Uterus (tissue), 2 donors: ENCODE data around the gene HEPACAM2.

ENCODE experiments used
- POLR2A ChIP-seq, 2 donors: fragments of 450-650 bp; IDR thresholded peaks; one replicate each; pipeline ENCODE4 v1.6.1; 2016; ENCODE audit warnings: antibody characterized with exemption in 2 of 2, mild to moderate bottlenecking in 1 of 2, moderate library complexity in 1 of 2
- TF ChIP-seq, protein P1 (sequence below), 4 experiments: fragments of 200-600 bp in 2 of 4; fragments of 450-650 bp in 2 of 4; sonication (generic) in 2 of 4; IDR thresholded peaks; one replicate each; pipeline ENCODE4 v1.5.1; 2016 to 2019; ENCODE audit warnings: antibody characterized with exemption in 4 of 4, mild to moderate bottlenecking in 2 of 4, moderate library complexity in 1 of 4

DNA sequence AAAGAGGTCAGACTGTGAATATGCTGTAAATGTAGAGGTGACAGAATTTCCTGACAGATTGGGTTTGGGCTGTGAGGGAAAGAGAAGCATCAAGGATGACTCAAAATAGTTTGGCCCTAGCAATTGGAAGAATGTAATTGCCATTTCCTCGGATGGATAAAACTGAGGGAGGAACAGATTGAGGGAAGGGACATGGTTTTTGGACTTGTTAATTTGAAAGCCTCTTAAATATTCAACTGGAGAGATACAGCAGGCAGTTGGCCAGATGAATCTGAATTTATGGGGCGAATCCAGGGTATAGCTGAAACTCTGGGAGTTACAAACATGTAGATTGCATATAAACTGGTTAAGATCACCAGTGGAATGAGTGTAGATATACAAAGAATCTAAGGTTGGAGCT, 9.3 kb upstream of the HEPACAM2 start:
- TF ChIP-seq POLR2A (IDR thresholded peaks at IDR 0.05), result no peak
- TF ChIP-seq, protein P1, sequence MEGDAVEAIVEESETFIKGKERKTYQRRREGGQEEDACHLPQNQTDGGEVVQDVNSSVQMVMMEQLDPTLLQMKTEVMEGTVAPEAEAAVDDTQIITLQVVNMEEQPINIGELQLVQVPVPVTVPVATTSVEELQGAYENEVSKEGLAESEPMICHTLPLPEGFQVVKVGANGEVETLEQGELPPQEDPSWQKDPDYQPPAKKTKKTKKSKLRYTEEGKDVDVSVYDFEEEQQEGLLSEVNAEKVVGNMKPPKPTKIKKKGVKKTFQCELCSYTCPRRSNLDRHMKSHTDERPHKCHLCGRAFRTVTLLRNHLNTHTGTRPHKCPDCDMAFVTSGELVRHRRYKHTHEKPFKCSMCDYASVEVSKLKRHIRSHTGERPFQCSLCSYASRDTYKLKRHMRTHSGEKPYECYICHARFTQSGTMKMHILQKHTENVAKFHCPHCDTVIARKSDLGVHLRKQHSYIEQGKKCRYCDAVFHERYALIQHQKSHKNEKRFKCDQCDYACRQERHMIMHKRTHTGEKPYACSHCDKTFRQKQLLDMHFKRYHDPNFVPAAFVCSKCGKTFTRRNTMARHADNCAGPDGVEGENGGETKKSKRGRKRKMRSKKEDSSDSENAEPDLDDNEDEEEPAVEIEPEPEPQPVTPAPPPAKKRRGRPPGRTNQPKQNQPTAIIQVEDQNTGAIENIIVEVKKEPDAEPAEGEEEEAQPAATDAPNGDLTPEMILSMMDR (IDR thresholded peaks at IDR 0.05), result no peak
